HepG2 (cell line): ENCODE data around the gene CFAP54. TPM values are rescaled to one million over a fixed set of nuclear protein-coding genes. Genes with fewer than 3 reads are reported as not detected.

ENCODE experiments used
- ATAC-seq: fragments of 200-7000 bp; cut with Tn5 transposase; 3 replicates; pipeline ENCODE4 v1.9.1; 2020; ENCODE audit warnings: mild to moderate bottlenecking, moderate library complexity
- BruUV-seq: library from RNA; stranded (reverse); fragments of 400-500 nt; replicated peaks from 2 replicates; lab custom pipeline; 2021; lab: Mats Ljungman, UMichigan
- CTCF ChIA-PET: fragments of 300-600 bp; formaldehyde crosslinking; extraction: SDS; loops from one replicate; lab custom pipeline; 2021; ENCODE audit warnings: low total read pairs, inconsistent platforms, low intra/inter-chr PET ratio; lab: Yijun Ruan, JAX
- POLR2A ChIA-PET: fragments of 350-600 bp; sonication (Branson Sonifier 250); formaldehyde crosslinking; loops from one replicate; lab custom pipeline; 2020; ENCODE audit warnings: antibody characterized with exemption, inconsistent platforms; lab: Yijun Ruan, JAX
- DNase-seq: peaks from one replicate; pipeline ENCODE4 v3.0.0-alpha.2; 2015; ENCODE audit warnings: low spot score
- FAIRE-seq: peaks from 3 replicates; lab custom pipeline; 2011; peaks lifted over from hg19 to GRCh38; lab: Jason Lieb, UNC
- H2AFZ ChIP-seq: one replicate; pipeline ENCODE4 v1.6.1; 2011; ENCODE audit warnings: low read length, inconsistent platforms
- H3K27ac ChIP-seq: fragments of 300-600 bp; 3 replicates; pipeline ENCODE4 v1.8.0; 2011; ENCODE audit warnings: mixed run types, mild to moderate bottlenecking, mixed read lengths, low read length, inconsistent platforms; ENCODE audit not compliant: insufficient read depth; ENCODE audit errors: extremely low read length
- H3K27me3 ChIP-seq, 2 experiments: fragments of 200-600 bp in 1 of 2; 2 replicates in 1 of 2; 3 replicates in 1 of 2; pipeline versions ENCODE4 v1.6.0 to v1.8.0; 2011; ENCODE audit warnings: low read length in 2 of 2, mild to moderate bottlenecking in 2 of 2, moderate library complexity in 2 of 2, inconsistent platforms in 1 of 2; ENCODE audit not compliant: insufficient read depth in 2 of 2, control insufficient read depth in 1 of 2
- H3K36me3 ChIP-seq, 2 experiments: fragments of 200-600 bp in 1 of 2; replicated peaks in 1 of 2; 2 replicates in 1 of 2; 3 replicates in 1 of 2; pipeline versions ENCODE4 v1.5.1 to v1.8.0; 2011; ENCODE audit warnings: low read length in 2 of 2, inconsistent platforms in 1 of 2; ENCODE audit not compliant: insufficient read depth in 2 of 2, control insufficient read depth in 1 of 2
- H3K4me1 ChIP-seq: 2 replicates; pipeline ENCODE4 v1.5.1; 2012; ENCODE audit warnings: low read length, inconsistent platforms; ENCODE audit not compliant: insufficient read depth
- H3K4me2 ChIP-seq: 2 replicates; pipeline ENCODE4 v1.6.0; 2011; ENCODE audit warnings: low read depth, low read length, inconsistent platforms
- H3K4me3 ChIP-seq, 3 experiments: fragments of 200-600 bp in 1 of 3; sonication (generic), shearing (Covaris generic) in 1 of 3; replicated peaks in 1 of 3; 2 replicates each; pipeline ENCODE4 v1.5.1; 2011 to 2016; ENCODE audit warnings: low read length in 3 of 3, inconsistent platforms in 2 of 3, low read depth in 2 of 3, mild to moderate bottlenecking in 2 of 3, control low read depth in 1 of 3, mixed read lengths in 1 of 3; ENCODE audit not compliant: insufficient read depth in 1 of 3
- H3K79me2 ChIP-seq: one replicate; pipeline ENCODE4 v1.6.1; 2011; ENCODE audit warnings: low read length, inconsistent platforms; ENCODE audit not compliant: insufficient read depth
- H3K9ac ChIP-seq: 2 replicates; pipeline ENCODE4 v1.6.0; 2011; ENCODE audit warnings: mild to moderate bottlenecking, low read depth, low read length, inconsistent platforms; ENCODE audit not compliant: insufficient read depth
- H3K9me3 ChIP-seq: 2 replicates; pipeline ENCODE4 v1.5.1; 2012; ENCODE audit warnings: mild to moderate bottlenecking, low read length
- H4K20me1 ChIP-seq: 2 replicates; pipeline ENCODE4 v1.6.0; 2011; ENCODE audit warnings: inconsistent platforms, mild to moderate bottlenecking, low read length, moderate library complexity; ENCODE audit not compliant: insufficient read depth
- BCLAF1 ChIP-seq: fragments of 450-650 bp; IDR thresholded peaks from 2 replicates; pipeline ENCODE4 v1.6.1; 2017; ENCODE audit warnings: mild to moderate bottlenecking
- BRF2 ChIP-seq: sonication (generic); formaldehyde crosslinking; IDR thresholded peaks from 2 replicates; pipeline ENCODE4 v1.8.1; 2022; ENCODE audit warnings: mild to moderate bottlenecking, missing genetic modification reagents
- EHMT2 ChIP-seq: fragments of 200-600 bp; sonication (generic); IDR thresholded peaks from 2 replicates; pipeline ENCODE4 v1.7.0; 2017; ENCODE audit warnings: antibody characterized with exemption, low read depth, low read length, borderline replicate concordance
- GLMP ChIP-seq: sonication (generic); formaldehyde crosslinking; IDR thresholded peaks from 2 replicates; pipeline ENCODE4 v1.9.0; 2021; ENCODE audit warnings: missing genetic modification reagents, mild to moderate bottlenecking, borderline replicate concordance
- HDAC6 ChIP-seq: fragments of 200-600 bp; sonication (generic); IDR thresholded peaks from 2 replicates; pipeline ENCODE4 v1.7.0; 2017; ENCODE audit warnings: mild to moderate bottlenecking, antibody characterized with exemption, low read length, low read depth
- IKZF1 ChIP-seq: fragments of 450-650 bp; IDR thresholded peaks from 2 replicates; pipeline ENCODE4 v1.7.1; 2016
- MATR3 ChIP-seq: sonication (generic); formaldehyde crosslinking; IDR thresholded peaks from 2 replicates; pipeline ENCODE4 v1.4.0; 2020; ENCODE audit warnings: missing genetic modification reagents
- NCOA2 ChIP-seq: sonication (generic); formaldehyde crosslinking; IDR thresholded peaks from 2 replicates; pipeline ENCODE4 v1.8.0; 2022; ENCODE audit warnings: inconsistent platforms
- NPAS2 ChIP-seq: sonication (generic); formaldehyde crosslinking; IDR thresholded peaks from 2 replicates; pipeline ENCODE4 v1.8.0; 2022; ENCODE audit warnings: mild to moderate bottlenecking, missing genetic modification reagents, borderline replicate concordance
- POLR2AphosphoS5 ChIP-seq: IDR thresholded peaks from 2 replicates; pipeline ENCODE4 v1.6.1; 2012; ENCODE audit warnings: low read depth, low read length
- RFXANK ChIP-seq: IDR thresholded peaks from 2 replicates; pipeline ENCODE4 v1.6.1; 2016
- STAT5B ChIP-seq: sonication (generic); formaldehyde crosslinking; IDR thresholded peaks from 2 replicates; pipeline ENCODE4 v1.4.0; 2020; ENCODE audit warnings: missing genetic modification reagents
- ZNF264 ChIP-seq: sonication (generic); formaldehyde crosslinking; IDR thresholded peaks from 2 replicates; pipeline ENCODE4 v1.4.0; 2020; ENCODE audit warnings: missing genetic modification reagents
- ZNF33B ChIP-seq: sonication (generic); formaldehyde crosslinking; IDR thresholded peaks from 2 replicates; pipeline ENCODE4 v1.5.1; 2020; ENCODE audit warnings: mild to moderate bottlenecking, missing genetic modification reagents
- ZNF460 ChIP-seq: sonication (generic); formaldehyde crosslinking; IDR thresholded peaks from 2 replicates; pipeline ENCODE4 v1.5.1; 2020; ENCODE audit warnings: missing genetic modification reagents, mild to moderate bottlenecking, borderline replicate concordance
- ZNF83 ChIP-seq: sonication (generic); formaldehyde crosslinking; IDR thresholded peaks from 2 replicates; pipeline ENCODE4 v1.4.0; 2020; ENCODE audit warnings: missing genetic modification reagents, mild to moderate bottlenecking, borderline replicate concordance
- WGBS: methylation state at CpG from one replicate; pipeline ENCODE4 v1.1.6; 2017; ENCODE audit warnings: low lambda C conversion rate; 5-methylcytosine and 5-hydroxymethylcytosine counted together
- in situ Hi-C: cut with HindIII; loops from 2 replicates; pipeline ENCODE4 v1.10.0; 2017; ENCODE audit warnings: low pct_unique_long_range_greater_than_20kb; ENCODE audit not compliant: extremely low pct_ligation_motif_present
- intact Hi-C: fragments of 100-400 bp; cut with micrococcal nuclease; formaldehyde crosslinking; loops from one replicate; pipeline ENCODE4 v1.10.0; 2022; ENCODE audit not compliant: unreplicated experiment
- polyA plus RNA-seq, 8 experiments: library from polyadenylated mRNA; depleted of rRNA in 3 of 8; stranded (reverse) in 7 of 8; unstranded in 1 of 8; fragments of >200 nt; fragmentation: Illumina TruSeq in 4 of 8; extraction: Trizol in 4 of 8; gene quantifications; 2 replicates each; pipeline versions ENCODE4 v1.2.1 to v1.2.3, GENCODE V29; 2011 to 2016; ENCODE audit warnings: low read depth in 4 of 8, missing spikeins in 1 of 8, mixed read lengths in 1 of 8; ENCODE audit not compliant: insufficient read depth in 1 of 8
- total RNA-seq, 5 experiments: library from RNA; depleted of rRNA; stranded (reverse); fragments of >200 nt; fragmentation: Illumina TruSeq; extraction: Trizol; gene quantifications; 2 replicates each; pipeline ENCODE4 v1.2.3, GENCODE V29; 2016; ENCODE audit warnings: low read depth in 1 of 5

The CFAP54 gene
- total and polyA plus RNA-seq, 2 of the 13 experiments (the other 11 are each of a cell fraction or from before 2014, with no cell fraction given): not detected

- CTCF ChIA-PET: no interaction called here
- H3K79me2 ChIP-seq: no peaks in the 10 kb centered on the region
- TF ChIP-seq ZNF264: no peak
- no peak for TF ChIP-seq NCOA2 (CRISPR knock-in tag)
- TF ChIP-seq POLR2AphosphoS5: no peak
- no peak for TF ChIP-seq IKZF1
- no peak for TF ChIP-seq HDAC6
- TF ChIP-seq RFXANK (CRISPR knock-in tag): no peak
- no peak for TF ChIP-seq ZNF460
- no peak for TF ChIP-seq BCLAF1
- TF ChIP-seq GLMP: no peak
- TF ChIP-seq EHMT2: no peak
- no peak for TF ChIP-seq ZNF83 (CRISPR knock-in tag)
- no peak for TF ChIP-seq ZNF33B (CRISPR knock-in tag)
- no peak for TF ChIP-seq MATR3 (CRISPR knock-in tag)
- no peak for TF ChIP-seq BRF2 (CRISPR knock-in tag)
- TF ChIP-seq STAT5B (CRISPR knock-in tag): no peak
- no peak for TF ChIP-seq NPAS2
Measured at GRCh38 chr12:96806272-96806671, 316.9 kb downstream of the CFAP54 start.

More at GRCh38 chr12:96806272-96806671, 316.9 kb downstream of the CFAP54 start:
- no TSS peak for BruUV-seq
- Histone ChIP-seq H3K36me3 (no peaks in the 10 kb centered on the region), H2AFZ (no peak overlapping the region), H3K4me2 (no peak overlapping the region), H3K27me3 (no peaks in the 10 kb centered on the region), H3K27ac (no peak overlapping the region), H3K9ac (no peak overlapping the region), H3K9me3 (0 out of 2 replicates have a peak, but pooled peaks cover 9% of the 10 kb centered on the region), H3K4me1 (no peaks in the 10 kb centered on the region), H4K20me1 (no peaks in the 10 kb centered on the region), H3K4me3 (no peak overlapping the region)
- DNase-seq (no peak), FAIRE-seq (no peak), ATAC-seq (no peak)
- WGBS: 1% methylated on average over 4 of the region's 4 CpGs
- in situ Hi-C loops (no loop called here), intact Hi-C loops (no loop called here)
- POLR2A ChIA-PET: no interaction called here
